GM21390 (cell line): ENCODE measurements around the gene SLAMF9.

ENCODE experiments used
- ATAC-seq: cut with Tn5 transposase; IDR thresholded peaks from one replicate; pipeline ENCODE4 v1.9.1; 2021; ENCODE audit not compliant: unreplicated experiment

The SLAMF9 gene

GRCh38 chr1:159946242-159947187, 7.5 kb downstream of the SLAMF9 start:
- ATAC-seq: no peak

GRCh38 chr1:159945483-159946241, 8.4 kb downstream of the SLAMF9 start, which contains the start of gene IGSF9:
Gene IGSF9 (minus strand): TSS chr1:159945613. CDS start chr1:159943454, 2,159 bp downstream.
- ATAC-seq: no peak

GRCh38 chr1:159944623-159945455, 9.2 kb downstream of the SLAMF9 start:
- no peak for ATAC-seq

GRCh38 chr1:159943908-159944622, 10.0 kb downstream of the SLAMF9 start:
- no peak for ATAC-seq

GRCh38 chr1:159943278-159943640, 10.8 kb downstream of the SLAMF9 start:
- no peak for ATAC-seq

GRCh38 chr1:159942632-159943277, 11.3 kb downstream of the SLAMF9 start:
- no peak for ATAC-seq

- ATAC-seq: no peak
Measured at GRCh38 chr1:159941591-159942560, 12.2 kb downstream of the SLAMF9 start.

GRCh38 chr1:159941141-159941540, 12.9 kb downstream of the SLAMF9 start:
- no peak for ATAC-seq

GRCh38 chr1:159940006-159940620, 13.9 kb downstream of the SLAMF9 start:
- no peak for ATAC-seq

- no peak for ATAC-seq
Measured at GRCh38 chr1:159939678-159940002, 14.4 kb downstream of the SLAMF9 start.

- no peak for ATAC-seq
Measured at GRCh38 chr1:159938905-159939677, 14.9 kb downstream of the SLAMF9 start.

- ATAC-seq: no peak
Measured at GRCh38 chr1:159938211-159938852, 15.7 kb downstream of the SLAMF9 start.

- ATAC-seq: no peak
Measured at GRCh38 chr1:159937054-159937750, 16.8 kb downstream of the SLAMF9 start.

GRCh38 chr1:159936273-159936904, 17.6 kb downstream of the SLAMF9 start:
- ATAC-seq: no peak

- no peak for ATAC-seq
Measured at GRCh38 chr1:159935719-159936272, 18.2 kb downstream of the SLAMF9 start.

- no peak for ATAC-seq
Measured at GRCh38 chr1:159935305-159935704, 18.7 kb downstream of the SLAMF9 start.
